NCI-H187 (cell line): Measurements from ENCODE around the gene LDB2.
"Not testable (repeated sequence)": the region's sequence is repeated elsewhere in the genome, so short reads cannot be mapped to it uniquely, and the experiment has no call there.

Experiments used
- DNase-seq, 2 experiments: peaks; one replicate each; lab custom pipeline; 2025; lab: John Stamatoyannopoulos, UW

Gene LDB2

DNA sequence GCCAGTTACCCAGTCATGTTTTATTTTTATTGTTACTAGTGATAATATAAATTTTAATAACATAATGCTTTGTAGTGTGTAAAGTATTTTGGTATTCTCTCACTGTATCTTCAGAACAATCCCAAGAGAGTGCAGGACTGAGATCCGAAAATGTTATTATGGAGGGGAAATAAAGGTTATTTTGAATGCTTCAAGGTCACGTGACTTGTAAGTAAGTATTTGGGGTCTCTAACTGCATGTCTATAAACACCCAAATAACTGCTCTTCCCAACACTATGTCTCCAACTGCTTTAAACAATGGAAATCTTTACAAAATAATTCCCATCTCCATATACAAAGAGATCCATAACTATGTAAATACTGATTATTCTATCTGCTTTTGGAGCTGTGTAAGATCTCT, 302.2 kb downstream of the LDB2 start:
- DNase-seq: no peak

DNA sequence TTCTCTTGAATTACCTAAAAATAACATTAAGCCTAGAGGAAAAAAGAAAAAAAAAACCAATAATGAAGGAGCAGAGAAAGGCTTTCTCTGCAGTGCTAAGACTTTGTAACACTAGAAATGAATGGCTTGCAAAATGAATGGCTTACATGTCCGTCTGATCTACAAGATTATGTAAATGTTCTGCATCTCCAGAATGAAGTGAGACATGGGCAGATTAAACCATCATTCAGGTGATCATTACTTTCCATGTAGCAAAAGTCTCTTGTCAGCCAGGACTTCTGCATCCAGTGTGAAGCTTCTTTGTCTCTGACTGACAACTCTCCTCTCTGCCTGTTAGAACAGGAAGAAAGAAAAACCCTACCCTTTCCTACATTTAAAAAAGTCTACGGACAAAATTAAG, 304.3 kb downstream of the LDB2 start:
- no peak for DNase-seq

DNA sequence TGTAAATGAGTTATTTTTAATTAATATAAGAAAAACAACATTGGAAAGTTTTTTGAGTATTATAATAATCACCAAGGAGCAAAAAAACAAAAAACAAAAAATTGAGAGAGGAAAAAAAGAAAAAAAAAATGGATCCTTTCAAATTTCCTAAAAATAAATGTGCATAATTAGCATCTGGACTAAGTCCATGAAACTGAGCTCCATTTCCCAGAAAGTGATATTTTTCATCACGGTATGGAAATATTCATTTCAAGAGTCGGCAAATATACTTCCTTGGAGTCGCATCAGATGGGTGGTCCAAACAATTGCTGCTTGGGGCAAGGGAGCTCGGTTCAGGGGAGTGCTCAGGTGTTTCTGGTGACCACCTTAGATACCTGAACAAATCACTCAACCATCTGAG, 305.1 kb downstream of the LDB2 start:
- no peak for DNase-seq

DNA sequence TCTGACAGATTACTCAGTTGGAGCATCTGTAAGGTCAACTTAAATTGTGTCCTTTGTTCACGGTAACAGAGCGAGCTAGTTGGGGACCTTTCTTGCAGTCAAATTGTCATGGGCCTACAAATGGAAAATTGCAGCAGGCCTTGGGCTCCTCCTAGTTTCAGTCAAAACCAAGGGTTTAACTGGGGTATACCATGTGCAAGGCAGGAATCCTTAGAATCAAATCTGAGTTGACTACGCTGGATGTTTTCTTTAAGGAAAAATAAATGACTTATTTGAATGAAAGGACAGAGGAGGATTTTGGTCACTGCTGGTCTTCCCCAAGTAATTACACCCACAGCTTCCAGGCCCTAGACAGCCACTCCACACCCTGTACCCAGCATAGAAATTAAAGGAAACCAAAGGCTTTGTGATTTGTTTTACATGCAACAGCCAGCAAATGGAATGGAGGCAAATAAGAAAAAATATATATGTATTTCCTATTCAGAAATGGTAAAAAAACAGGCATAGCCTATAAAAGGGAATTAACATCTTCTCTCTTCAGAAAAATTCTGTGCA, 307.1 kb downstream of the LDB2 start:
- DNase-seq: no peak

DNA sequence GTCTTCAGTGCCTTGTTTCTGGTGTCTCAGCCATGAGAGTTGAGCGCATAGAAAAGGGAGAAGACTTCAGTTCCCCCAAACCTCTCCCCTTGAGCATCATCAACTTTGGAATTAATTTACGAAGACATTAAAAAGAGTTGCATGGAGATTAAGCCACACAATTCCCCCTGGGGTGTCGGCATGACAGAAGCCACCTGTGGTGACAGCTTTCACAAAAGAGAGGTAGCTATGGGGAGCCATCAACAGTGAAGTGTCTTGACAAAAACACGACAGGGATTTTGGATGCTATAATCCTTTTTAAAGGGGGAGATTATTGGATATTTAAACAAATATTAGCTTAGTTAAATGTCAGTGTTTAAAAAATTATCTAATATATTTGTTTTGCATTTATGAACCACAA, 307.6 kb downstream of the LDB2 start:
- no peak for DNase-seq

DNA sequence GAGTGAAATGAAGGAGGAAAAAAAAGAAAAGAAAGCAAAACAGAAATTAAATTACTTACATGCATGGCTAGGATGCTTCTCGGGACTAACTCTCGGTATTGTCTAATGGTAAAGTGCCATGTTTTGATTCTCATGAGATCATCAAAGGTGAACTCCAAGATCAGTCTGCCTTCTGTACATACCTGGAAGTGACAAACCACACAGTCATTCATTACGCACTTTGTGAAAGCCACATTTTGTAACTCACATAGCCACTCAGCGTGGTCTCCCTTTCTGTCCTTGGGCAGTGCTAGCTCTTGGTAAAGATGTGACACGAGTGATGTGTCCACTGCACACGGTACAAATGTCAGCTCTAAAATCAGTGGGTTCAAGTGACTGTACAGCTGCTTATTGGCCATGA, 309.8 kb downstream of the LDB2 start:
- DNase-seq: no peak

DNA sequence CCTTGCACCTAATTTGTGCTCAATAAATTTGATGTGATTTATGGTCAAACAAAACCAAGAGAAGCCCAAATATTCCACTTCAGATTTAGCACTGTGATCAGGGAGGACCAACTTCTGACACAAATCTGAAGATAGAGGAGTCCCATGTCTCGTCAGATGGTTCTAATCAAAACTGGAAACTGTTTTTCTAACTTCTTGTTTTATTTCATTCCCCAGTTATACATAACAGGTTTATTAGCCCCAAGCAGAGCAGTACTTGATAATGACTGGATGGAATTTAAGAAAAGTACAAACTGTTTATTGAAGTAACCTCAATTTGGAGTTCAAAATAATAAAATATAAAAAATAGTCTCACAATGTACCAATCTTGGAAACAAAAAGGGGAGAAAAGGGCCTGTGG, 310.3 kb downstream of the LDB2 start:
- DNase-seq: no peak

DNA sequence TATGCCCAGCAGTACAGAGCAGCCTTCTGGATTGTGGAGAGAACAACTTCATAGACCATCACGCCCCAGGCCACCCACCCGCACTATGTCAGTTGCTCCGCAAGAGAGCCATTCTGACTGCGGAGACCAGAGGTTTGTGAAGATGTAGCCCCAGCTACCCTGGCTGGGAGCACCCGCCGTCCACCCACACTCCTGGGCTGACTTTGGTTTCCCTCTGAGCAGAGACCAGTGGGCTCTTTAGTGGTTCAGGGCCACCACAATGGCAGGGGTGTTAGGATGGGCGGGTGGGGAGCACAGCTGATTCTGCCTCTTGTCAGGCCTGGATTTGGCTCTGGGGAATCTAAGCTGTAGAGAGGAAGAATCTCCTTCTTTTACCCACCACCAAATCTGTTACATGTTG, 313.4 kb downstream of the LDB2 start:
- DNase-seq: no peak

DNA sequence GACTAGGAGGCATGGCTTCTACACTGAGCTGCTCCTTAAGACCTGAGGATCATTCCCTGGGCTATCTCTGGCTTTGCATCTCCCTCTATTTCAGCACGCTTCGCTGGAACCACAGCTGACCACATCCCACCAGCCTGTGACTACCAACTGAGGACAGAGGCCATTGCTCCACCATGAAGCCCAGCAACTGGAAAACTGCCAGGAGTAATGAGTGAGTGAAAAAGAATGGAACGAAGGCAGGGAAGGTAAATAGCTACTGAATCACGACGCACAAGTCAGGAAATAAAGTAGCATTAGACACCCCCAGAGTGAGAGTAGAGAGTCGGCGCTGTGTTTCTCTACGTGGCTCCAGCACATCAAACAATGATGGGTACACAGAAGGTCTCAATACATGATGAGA, 314.7 kb downstream of the LDB2 start:
- DNase-seq: no peak

DNA sequence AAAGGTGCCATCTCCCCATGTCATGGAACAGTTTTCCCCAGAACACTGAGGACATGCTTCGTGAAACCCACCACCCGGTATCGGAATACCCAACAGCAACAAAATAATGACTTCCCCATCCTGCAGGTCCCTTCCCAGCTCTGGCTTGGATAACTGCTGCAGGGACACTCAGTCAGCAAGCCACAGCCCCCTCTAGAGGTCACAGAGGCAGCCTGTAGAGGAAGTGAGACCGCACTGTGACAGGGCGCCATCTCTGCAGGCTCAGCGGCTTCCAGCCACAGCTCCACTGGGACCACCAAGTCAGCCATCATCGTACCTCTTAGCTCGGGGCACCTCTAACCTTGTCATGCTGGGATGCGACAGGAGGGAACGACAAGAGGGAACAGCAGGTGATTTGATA, 315.9 kb downstream of the LDB2 start:
- DNase-seq: no peak

DNA sequence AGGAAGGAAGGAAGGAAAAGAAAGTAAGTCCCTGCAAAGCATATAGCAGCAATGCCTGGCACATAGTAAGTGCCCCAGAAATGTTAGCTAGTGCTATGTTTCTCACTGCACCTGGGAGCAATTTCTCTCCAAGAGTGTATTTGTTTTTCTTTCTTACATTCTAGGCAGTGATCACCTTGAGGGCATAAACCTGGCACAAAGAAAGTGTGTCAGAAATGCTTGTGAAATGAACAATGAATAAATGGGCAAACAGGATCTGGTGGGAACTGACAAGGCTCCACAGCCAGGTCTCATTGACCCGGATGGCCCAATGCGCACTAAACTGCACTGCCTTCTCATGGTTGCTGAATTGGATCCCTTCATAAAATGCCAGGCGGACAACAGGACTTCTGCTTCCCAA, 316.4 kb downstream of the LDB2 start:
- DNase-seq: no peak

DNA sequence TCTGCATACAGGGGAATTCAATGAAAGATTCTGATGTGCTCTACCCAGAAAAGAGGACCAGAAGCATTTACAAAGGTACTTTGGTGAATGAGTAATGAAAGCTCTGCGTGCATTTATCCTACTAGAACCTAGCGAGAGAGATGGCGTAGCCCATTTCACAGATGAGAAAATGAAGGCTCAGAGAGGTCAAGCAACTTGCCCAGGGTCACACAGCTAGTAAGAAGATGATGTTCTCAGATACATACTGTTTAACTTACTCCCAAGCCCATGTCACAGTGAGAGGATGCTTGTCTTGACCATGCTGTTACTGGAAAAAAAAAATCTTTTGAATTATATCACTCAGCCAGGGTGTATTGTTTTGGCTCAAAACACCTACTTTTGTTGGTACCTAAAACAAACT, 317.3 kb downstream of the LDB2 start:
- no peak for DNase-seq

DNA sequence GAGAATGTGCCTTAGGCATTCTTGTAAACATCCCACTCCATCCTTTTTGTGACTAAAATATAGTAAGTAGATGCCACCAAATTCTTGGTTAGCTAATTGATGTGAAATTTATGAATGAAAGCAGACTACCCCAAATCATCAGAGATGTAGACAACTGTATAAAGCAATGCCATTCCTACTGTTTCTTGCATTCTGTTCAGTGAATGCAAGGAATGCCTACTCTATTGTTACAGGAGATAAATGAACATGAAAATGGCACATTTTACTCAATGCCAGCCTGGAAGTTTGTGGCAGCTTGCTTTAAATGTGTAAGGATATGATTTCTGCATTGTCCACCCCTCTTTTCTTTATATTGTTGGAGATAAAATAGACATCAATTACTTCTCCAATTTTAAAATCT, 317.9 kb downstream of the LDB2 start:
- no peak for DNase-seq

DNA sequence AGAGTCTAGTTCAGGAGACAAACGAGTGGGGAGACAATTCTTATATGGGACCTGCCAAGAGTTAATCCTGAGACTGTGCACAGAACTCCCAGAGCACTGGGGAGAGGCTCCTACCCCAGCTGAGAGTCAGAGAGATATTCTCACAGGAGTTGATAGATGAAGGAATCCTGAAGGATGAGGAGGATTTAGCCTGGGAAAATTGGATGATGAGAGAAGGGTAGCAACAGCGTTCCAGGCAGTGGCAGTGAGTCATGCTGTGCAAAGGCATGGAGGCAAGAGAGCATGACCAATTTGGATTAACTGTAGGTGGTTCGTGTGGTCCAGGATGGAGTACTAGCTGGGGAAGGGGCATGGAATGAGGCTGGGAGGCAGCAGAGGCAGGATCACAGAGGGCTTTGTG, 318.6 kb downstream of the LDB2 start:
- DNase-seq: no peak

DNA sequence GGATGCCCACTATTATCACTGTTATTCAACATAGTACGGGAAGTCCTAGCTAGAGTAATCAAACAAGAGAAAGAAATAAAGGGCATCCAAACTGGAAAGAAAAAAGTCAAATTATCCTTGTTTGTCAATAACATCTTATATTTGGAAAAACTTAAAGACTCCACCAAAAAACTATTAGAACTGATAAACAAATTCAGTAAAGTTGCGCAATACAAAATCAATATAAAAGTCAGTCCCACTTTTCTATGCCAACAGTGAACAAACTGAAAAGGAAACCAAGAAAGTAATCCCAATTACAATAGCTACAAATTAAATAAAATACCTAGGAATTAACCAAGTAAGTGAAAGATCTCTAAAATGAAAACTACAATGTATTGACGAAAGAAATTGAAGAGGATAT, 321.3 kb downstream of the LDB2 start:
- no peak for DNase-seq

DNA sequence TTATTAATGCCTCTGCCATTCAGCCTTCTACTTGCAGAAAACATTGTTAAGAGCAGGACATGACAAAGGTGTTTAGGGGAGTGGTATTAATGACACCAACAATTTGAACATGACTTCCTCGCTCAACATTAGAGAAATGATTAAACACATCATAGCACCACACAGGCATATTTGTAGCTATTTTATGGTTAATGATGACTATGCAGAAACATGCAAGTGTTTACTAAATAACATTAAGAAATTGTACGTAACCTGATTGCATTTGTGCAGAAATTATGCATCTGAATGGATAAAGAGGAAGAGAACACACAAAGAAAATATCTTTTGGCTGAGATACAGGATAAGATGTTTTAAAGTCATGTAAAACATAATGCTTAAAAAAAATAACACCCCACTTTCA, 323.5 kb downstream of the LDB2 start:
- no peak for DNase-seq

DNA sequence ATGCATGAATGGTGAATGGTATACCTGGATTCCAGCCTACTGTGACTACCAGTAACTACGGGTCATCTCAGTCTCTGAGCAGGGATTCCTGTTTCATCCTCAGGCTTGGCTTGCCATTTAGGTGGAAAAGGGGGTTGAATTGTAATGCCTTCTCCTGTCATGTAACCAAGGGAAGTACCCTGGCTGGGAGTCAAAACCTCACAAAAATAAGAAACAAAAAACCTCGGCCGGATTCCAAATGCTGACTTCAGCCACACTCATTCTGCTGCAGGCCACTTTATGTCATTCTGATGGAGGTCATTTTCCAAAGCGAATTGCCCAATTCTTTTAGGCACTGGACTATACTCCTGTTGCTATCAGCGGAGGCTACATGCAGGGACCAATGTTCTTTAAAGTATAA, 324.7 kb downstream of the LDB2 start:
- DNase-seq: no peak

DNA sequence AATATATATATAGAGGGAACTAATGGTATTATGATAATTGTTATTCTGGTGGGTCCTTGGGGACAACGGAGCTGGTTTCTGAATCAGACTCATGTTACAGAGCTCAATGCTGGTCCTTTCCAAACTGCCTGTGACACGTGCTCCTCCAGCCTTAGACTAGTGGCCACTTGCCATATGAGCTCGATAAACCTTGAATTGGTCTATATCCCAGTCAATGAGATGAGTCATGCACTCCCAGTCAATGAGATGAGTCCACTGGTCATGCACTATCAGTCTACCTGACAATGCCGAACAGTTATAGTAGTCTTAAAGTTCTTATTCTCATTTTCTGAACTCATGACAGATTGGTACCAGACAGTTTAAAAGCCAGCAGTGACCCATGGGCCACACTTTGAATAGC, 325.2 kb downstream of the LDB2 start:
- DNase-seq: no peak

DNA sequence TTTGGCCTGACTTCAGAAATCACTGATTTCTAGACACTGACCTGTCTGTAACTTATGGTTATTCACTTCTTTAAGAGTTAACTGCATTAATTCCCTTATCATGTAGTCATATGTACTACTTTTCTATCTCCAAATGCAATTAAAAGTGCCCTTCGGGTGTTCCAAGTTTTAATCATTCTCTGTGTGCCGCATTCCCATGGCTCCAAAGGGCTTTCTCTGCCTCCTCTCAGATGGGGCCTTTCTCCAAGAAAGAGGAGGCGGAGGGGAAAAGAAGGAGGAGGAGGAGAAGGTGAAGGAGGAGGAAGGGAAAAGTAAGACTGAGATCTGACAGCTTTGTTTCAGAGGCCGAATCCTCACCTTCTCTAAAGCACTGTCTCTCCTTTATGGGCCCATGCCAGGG, 325.8 kb downstream of the LDB2 start:
- no peak for DNase-seq

DNA sequence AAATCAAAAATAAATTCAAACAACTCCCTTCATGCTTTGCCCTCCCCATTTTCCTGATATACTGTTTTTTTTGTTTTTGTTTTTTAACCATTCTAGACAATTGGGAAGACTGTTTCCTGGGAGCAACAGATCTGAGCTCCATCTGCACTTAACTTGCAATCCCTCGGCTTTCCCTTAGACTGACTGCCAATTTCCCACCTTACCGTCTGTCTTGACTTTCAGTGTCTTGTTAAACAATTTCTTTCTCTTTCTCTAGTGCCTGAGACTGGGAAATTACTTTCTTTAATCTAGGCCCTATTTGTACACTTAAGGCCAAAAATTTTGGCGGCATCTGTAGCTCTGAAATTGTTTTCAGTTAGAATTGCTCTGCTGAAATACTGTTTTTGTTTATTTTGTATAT, 326.3 kb downstream of the LDB2 start:
- DNase-seq: no peak

DNA sequence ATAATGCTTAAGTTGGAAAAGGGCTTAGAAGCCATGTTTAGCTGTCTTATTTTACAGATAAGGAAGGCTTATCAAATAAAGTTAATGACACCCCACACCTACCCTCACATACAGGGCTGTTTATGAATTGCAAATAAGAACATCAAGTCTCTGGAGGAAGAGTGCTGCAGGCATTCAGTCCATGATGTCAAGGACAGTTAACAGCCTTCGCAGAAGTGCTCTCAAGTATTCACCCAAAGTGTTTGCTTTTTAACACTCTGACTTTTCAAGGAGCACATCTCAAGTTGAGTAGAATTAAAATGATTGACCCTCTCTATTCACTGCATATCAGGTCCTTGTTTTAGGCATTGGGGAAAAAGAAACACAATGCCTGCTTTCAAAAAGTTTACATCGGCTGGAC, 328.7 kb downstream of the LDB2 start:
- peak; percentile 11 to 22 for DNase-seq

DNA sequence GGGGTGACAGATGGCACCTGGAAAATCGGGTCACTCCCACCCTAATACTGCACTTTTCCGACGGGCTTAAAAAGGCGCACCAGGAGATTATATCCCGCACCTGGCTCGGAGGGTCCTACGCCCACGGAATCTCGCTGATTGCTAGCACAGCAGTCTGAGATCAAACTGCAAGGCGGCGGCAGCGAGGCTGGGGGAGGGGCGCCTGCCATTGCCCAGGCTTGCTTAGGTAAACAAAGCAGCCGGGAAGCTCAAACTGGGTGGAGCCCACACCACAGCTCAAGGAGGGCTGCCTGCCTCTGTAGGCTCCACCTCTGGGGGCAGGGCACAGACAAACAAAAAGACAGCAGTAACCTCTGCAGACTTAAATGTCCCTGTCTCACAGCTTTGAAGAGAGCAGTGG, 341.1 kb downstream of the LDB2 start:
- DNase-seq: not testable (repeated sequence)

DNA sequence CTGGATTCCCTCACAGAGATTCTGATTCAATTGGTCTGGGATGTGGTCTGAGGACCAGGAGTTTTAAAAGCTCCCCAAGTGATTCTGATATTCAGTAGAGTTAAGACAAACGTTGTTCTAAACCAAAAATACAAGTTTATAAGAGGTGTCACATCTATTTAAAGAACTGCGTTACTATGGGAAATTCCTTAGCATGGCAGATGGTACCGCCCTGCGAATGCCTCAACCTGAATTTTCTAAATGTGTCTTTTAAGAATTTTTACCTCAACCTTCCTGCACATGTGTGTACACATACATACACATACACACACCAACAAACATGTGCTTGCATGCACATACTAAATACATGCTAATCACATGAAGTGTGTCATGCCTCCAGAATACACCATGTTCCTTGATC, 343.3 kb downstream of the LDB2 start:
- DNase-seq: no peak

DNA sequence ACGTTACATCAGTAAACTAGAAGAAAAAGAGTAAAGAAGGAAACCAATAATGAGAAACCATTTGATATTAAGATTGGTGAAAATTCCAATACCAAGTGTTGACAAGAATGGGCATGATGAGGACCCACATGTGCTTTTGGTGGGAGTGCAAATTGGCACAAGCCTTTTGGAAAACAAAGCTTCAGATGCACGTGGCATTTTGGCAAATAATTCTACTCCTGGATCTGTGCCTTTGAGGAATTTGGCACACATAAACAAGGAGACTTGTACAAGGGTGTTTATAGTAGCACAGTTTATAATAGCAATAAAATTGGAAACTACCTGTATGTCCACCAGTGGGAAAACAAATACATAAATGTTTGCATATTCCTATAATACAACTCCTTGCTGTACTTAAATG, 347.9 kb downstream of the LDB2 start:
- no peak for DNase-seq

DNA sequence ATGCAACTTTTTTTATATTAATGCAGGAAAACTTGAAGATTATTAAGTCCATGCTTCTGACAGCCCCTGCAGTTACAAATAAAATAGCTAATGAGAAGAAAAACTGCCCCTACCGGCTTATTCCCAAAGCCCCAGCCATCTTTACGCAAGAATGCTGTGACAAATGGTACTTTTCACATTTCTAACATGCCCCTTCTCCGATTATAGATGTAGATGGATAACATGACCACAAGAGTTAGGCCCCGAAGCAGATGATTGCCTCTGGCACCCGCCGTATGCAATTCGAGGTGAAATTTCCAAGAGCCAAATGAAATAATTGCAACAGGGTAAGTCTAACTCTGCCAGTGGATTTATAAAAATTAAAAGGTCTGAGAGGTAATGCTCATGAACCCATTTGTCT, 352.8 kb downstream of the LDB2 start:
- DNase-seq: no peak
